ENCODE measurements around the gene LRRN2.

DNA sequence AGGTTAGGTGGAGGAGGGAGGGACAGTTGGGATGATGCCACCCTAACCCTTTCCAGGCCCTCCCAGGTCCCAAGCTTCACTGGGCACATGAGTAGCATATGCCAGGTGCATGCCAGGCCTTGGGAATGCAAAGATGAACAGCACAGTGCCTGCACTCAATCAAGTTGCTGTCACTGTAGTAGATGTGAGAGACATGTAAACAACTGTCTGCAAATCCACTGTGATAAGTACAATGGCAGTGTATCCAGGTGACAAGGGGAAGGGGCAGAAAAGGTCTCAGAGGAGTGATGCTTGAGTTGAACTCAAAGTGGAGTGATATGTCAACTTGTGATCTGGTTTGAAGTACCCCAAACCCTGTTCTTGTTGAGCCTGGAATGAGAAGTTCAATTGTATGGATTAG lies 49.5 kb upstream of the LRRN2 start:
- TF ChIP-seq, protein P1, sequence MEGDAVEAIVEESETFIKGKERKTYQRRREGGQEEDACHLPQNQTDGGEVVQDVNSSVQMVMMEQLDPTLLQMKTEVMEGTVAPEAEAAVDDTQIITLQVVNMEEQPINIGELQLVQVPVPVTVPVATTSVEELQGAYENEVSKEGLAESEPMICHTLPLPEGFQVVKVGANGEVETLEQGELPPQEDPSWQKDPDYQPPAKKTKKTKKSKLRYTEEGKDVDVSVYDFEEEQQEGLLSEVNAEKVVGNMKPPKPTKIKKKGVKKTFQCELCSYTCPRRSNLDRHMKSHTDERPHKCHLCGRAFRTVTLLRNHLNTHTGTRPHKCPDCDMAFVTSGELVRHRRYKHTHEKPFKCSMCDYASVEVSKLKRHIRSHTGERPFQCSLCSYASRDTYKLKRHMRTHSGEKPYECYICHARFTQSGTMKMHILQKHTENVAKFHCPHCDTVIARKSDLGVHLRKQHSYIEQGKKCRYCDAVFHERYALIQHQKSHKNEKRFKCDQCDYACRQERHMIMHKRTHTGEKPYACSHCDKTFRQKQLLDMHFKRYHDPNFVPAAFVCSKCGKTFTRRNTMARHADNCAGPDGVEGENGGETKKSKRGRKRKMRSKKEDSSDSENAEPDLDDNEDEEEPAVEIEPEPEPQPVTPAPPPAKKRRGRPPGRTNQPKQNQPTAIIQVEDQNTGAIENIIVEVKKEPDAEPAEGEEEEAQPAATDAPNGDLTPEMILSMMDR (IDR thresholded peaks at IDR 0.05; ENCODE audit: low read length), result no peak
- TF ChIP-seq EZH2 (IDR thresholded peaks at IDR 0.05; ENCODE audit: borderline replicate concordance, low read length), result no peak
